GM21528 (cell line): ENCODE measurements around the gene PCDHGB3.
A peak's percentile ranks its signal among the peaks of the same experiment; 100 is the strongest.
"Not testable (repeated sequence)": the region's sequence is repeated elsewhere in the genome, so short reads cannot be mapped to it uniquely, and the experiment has no call there.

ENCODE experiments used
- ATAC-seq: cut with Tn5 transposase; IDR thresholded peaks from one replicate; pipeline ENCODE4 v1.9.1; 2021; ENCODE audit warnings: mild to moderate bottlenecking, moderate library complexity; ENCODE audit not compliant: unreplicated experiment, low FRiP score

The PCDHGB3 gene

GRCh38 chr5:141389153-141390042, 19.4 kb downstream of the PCDHGB3 start:
- ATAC-seq = no peak

- ATAC-seq = no peak
These were observed 22.6 kb downstream of the PCDHGB3 start, which contains the start of gene PCDHGA8 for GRCh38 chr5:141392429-141393198. Gene PCDHGA8 (plus strand): TSS chr5:141392633. CDS start chr5:141392814, 181 bp downstream.

GRCh38 chr5:141393267-141393666, 23.2 kb downstream of the PCDHGB3 start:
- no peak for ATAC-seq

GRCh38 chr5:141394401-141395187, 24.6 kb downstream of the PCDHGB3 start:
- not testable (repeated sequence) for ATAC-seq

- ATAC-seq = peak; percentile 64
These were observed 27.9 kb downstream of the PCDHGB3 start, which contains the start of gene PCDHGB5 for GRCh38 chr5:141397756-141398551. Gene PCDHGB5 (plus strand): TSS chr5:141397947. CDS start chr5:141398128, 181 bp downstream.

- ATAC-seq = no peak
These were observed 28.6 kb downstream of the PCDHGB3 start for GRCh38 chr5:141398608-141399007.

GRCh38 chr5:141399555-141400258, 29.7 kb downstream of the PCDHGB3 start:
- no peak for ATAC-seq

GRCh38 chr5:141402553-141403243, 32.7 kb downstream of the PCDHGB3 start, which contains the start of gene PCDHGA9:
Gene PCDHGA9 (plus strand): TSS chr5:141402778. CDS start chr5:141402953, 175 bp downstream.
- no peak for ATAC-seq

GRCh38 chr5:141403387-141403786, 33.3 kb downstream of the PCDHGB3 start:
- ATAC-seq = no peak

- not testable (repeated sequence) for ATAC-seq
These were observed 37.9 kb downstream of the PCDHGB3 start, which contains the start of gene PCDHGB6 for GRCh38 chr5:141407790-141408505. Gene PCDHGB6 (plus strand): TSS chr5:141408021. CDS start chr5:141408203, 182 bp downstream.

- ATAC-seq = no peak
These were observed 39.7 kb downstream of the PCDHGB3 start for GRCh38 chr5:141409598-141410306.

GRCh38 chr5:141411575-141411974, 41.5 kb downstream of the PCDHGB3 start:
- no peak for ATAC-seq

- peak; percentile 83 for ATAC-seq
These were observed 43.0 kb downstream of the PCDHGB3 start, which contains the start of gene PCDHGA10 for GRCh38 chr5:141412854-141413539. Gene PCDHGA10 (plus strand): TSS chr5:141412987. CDS start chr5:141413176, 189 bp downstream.

GRCh38 chr5:141413540-141414069, 43.6 kb downstream of the PCDHGB3 start:
- ATAC-seq = no peak

- ATAC-seq = not testable (repeated sequence)
These were observed 44.7 kb downstream of the PCDHGB3 start for GRCh38 chr5:141414548-141415274.
